GM04503 (cell line): ENCODE measurements around the gene TXNL1.
"Not testable (repeated sequence)": the region's sequence is repeated elsewhere in the genome, so short reads cannot be mapped to it uniquely, and the experiment has no call there.

Source experiments
- DNase-seq: peaks from one replicate; pipeline ENCODE4 v3.0.0-alpha.2; 2012; ENCODE audit warnings: low read depth

The TXNL1 gene

GRCh38 chr18:56645415-56646016 is 7.1 kb upstream of the TXNL1 start:
- no peak for DNase-seq

- DNase-seq, result no peak
These were observed 5.0 kb upstream of the TXNL1 start for GRCh38 chr18:56643381-56643780.

- no peak for DNase-seq
These were observed 3.4 kb upstream of the TXNL1 start for GRCh38 chr18:56641714-56642337.

GRCh38 chr18:56639571-56639970 is 1.2 kb upstream of the TXNL1 start:
- DNase-seq, result no peak

- DNase-seq, result no peak
These were observed 651 bp upstream of the TXNL1 start for GRCh38 chr18:56639104-56639381.

- DNase-seq, result no peak
These were observed 621 bp downstream of the TXNL1 start for GRCh38 chr18:56637711-56638231.

GRCh38 chr18:56637176-56637575 is 1.2 kb downstream of the TXNL1 start:
- no peak for DNase-seq

- no peak for DNase-seq
These were observed 3.4 kb downstream of the TXNL1 start for GRCh38 chr18:56635007-56635406.

GRCh38 chr18:56632070-56633022 is 6.0 kb downstream of the TXNL1 start:
- no peak for DNase-seq

GRCh38 chr18:56627991-56628390 is 10.4 kb downstream of the TXNL1 start:
- DNase-seq, result no peak

- DNase-seq, result no peak
These were observed 22.5 kb downstream of the TXNL1 start for GRCh38 chr18:56615738-56616520.

GRCh38 chr18:56606618-56607017 is 31.8 kb downstream of the TXNL1 start:
- DNase-seq, result no peak

- no peak for DNase-seq
These were observed 40.0 kb downstream of the TXNL1 start for GRCh38 chr18:56598422-56598821.

GRCh38 chr18:56593906-56594305 is 44.5 kb downstream of the TXNL1 start:
- DNase-seq, result no peak

- no peak for DNase-seq
These were observed 58.4 kb downstream of the TXNL1 start for GRCh38 chr18:56580026-56580425.

GRCh38 chr18:56579451-56579850 is 58.9 kb downstream of the TXNL1 start:
- DNase-seq, result no peak

- DNase-seq, result no peak
These were observed 61.4 kb downstream of the TXNL1 start for GRCh38 chr18:56576826-56577573.

- no peak for DNase-seq
These were observed 62.4 kb downstream of the TXNL1 start for GRCh38 chr18:56575819-56576663.

GRCh38 chr18:56574861-56575260 is 63.5 kb downstream of the TXNL1 start:
- DNase-seq, result no peak

GRCh38 chr18:56572267-56572666 is 66.1 kb downstream of the TXNL1 start:
- DNase-seq, result not testable (repeated sequence)

- DNase-seq, result no peak
These were observed 67.4 kb downstream of the TXNL1 start for GRCh38 chr18:56570978-56571377.
